GM18517 (cell line): ENCODE results near the gene CNDP2.

ENCODE experiments used
- ATAC-seq: cut with Tn5 transposase; IDR thresholded peaks from one replicate; pipeline ENCODE4 v1.9.1; 2021; ENCODE audit warnings: mild to moderate bottlenecking, moderate library complexity; ENCODE audit not compliant: unreplicated experiment

The CNDP2 gene

DNA sequence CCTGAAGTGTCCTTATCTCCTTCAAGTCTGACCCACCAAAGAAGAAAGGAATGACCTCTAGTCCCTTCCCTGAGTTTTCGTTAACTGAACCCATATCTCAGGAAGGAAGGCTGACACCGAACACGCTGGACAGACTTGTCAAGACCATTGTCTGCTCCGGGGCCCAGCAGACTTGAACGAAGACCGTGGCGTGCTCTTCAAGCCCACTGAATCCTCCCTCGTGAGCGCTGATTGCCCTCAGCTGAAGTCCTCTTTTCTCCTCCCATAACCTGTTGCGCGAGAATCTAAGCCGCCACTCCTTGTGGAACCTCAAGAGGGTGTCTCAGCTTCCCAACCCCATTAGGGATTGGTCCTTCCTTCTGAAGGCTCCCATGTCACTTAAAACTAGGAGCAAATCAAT is 37.5 kb downstream of the CNDP2 start:
- no peak for ATAC-seq

DNA sequence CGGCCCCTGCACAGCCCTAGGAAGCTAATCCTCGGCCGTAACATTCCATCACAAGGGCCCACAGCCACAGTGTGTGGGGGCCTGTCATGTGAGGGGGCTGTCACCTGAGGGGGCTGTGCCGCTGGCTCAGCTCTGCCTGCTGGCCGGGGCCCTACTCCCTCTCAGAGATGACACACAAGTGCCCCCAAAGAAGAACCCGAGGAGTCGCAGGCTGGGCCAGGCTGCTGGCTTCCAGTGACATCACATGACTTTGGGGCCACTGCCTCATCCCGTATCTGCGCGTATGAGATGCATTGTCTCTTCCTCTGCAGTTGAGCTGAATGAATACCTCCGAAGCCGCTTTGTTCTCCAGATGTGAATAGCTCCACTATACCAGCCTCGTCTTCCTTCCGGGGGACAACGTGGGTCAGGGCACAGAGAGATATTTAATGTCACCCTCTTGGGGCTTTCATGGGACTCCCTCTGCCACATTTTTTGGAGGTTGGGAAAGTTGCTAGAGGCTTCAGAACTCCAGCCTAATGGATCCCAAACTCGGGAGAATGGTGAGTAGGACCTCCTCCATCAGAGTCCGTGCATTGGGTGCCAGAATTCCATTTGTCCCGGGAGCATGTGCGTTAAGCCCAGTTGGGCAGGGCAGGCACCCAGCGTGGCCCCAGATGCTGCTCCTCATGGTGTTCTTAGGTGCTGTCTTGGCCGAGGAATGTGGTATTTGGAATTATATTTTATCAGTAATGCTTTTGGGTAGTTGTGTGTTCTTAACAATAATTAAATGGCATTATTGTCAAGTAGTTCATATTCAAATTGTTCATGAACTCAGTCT is 38.2 kb downstream of the CNDP2 start, which contains the start of gene CNDP1:
CNDP1 (plus strand) TSS at position 351 of the 820 bp plus-strand sequence; CDS start at position 519, 168 bp downstream.
- no peak for ATAC-seq

DNA sequence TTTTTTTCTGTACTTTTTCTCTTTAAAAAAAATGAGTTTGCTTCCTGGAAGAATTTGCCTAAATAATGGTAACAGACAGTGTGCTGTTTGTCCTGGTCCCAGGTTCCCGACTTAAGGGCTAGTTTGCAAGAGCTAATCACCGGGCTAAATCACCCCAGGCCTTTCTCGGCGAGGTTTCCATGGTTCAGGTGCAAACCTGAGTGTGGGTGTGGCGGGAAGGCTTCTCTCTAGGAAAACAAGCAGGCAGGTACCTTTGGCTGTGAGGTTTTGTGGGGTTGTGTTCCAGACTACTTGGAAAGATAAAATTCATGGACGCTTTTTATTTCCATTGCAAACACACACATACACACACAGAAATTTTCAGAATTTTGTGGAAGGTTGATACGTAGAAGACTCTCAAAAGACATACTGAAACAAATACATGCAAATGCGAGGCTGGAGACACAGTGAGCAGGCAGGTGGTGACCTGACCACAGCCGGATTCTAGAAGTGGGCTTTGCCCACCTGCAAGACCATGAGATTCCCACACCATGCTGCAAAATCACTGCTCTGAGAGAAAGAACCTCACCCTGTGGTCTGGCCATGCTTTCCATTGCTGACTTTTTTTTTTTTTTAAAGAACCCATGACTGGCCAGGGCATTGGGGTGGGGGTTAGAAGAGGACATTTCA is 39.0 kb downstream of the CNDP2 start:
- ATAC-seq: no peak

DNA sequence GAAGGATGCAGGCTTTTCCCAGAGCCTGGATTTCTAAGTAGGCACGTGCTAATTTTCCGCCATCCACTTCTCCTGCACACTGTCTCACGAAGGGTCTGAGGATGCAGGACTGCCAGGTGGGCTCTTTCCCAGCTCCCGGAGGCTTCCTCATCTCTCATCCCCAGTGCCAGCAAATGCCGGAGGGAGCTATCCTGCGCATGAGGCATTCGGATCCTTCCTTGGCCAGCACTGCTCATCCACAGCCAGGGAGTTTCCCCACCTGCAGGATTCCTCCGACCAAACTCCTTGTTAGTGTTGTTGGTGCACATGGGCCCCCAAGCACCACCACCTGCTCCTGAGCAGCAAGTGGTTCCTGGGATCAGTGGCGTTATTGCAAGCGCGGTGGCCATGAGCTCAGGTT is 43.1 kb downstream of the CNDP2 start:
- ATAC-seq: no peak

DNA sequence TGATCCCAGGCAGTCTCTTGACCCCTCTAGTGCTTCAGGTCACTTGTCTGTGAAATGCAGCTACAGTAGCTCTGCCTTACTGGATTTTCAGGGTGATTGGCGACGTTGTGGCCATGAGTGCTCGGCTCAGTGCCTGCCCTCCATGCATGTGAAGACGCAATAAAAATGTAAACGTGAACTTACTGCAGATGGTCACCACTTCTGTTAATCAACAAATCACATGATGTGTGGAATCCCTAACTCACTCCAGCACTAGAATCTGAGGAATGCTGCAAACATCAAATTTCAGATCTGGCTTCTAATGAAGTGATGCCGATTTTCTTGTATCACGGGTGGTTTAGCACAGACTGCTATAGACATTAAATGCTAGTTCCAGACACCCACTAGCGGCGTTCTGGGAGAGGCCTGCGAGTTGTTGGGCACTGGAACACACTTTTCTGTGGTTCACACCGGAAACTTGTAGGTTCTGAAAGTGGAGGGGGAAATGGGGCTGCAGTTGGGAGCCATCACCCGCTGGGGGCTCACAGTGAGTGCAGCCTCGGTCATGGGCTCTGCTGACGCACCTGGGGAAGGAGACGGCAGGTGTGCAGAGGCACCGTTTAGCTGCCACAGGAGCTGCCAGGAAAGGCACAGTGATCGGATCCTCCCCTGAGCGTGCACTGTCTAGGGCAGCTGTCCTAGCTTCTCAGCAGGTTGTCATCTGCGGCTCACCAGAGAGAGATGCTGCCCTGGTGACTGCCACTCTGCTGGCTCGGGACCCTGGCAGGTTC is 44.7 kb downstream of the CNDP2 start:
- no peak for ATAC-seq

DNA sequence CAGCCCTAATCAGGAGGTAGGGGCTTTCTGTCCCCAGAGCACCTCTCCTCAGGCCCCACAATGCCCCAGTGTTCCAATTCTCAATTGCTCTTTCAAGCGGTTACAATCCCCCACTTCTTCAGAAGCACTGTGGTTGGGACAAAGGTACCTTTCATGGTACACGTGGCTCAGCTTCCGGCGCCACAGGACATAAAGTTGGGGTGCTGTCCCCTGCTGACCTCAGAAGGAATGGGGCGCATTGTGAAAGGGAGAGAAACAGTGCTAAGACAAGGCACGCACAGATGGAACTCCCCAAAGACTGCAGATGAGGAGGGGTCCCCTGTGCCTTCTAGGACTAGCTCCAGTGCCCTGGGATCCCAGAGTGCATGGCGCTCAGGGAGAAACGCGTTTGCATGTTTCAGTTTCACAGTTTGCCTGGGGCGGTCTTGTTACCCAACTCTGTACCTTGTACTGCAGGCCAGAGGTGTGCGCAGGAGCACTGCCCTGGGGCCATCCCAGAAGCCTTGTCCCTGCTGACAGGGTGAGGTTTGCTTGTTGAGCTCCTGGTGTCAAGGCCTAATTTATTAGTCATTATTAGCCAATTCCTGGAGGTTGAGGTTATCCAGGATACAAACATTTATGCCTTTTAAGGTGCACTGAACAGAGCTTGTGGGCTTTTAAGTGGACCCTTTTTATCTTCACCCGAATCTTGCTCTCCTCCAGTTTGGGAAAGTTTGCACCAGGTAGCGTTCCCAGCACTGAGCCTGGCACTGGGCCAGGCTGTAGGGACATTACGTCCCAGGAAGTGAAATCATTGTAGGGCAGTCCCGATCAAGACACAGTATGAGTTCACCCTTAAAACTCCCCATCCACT is 45.8 kb downstream of the CNDP2 start:
- ATAC-seq: no peak

DNA sequence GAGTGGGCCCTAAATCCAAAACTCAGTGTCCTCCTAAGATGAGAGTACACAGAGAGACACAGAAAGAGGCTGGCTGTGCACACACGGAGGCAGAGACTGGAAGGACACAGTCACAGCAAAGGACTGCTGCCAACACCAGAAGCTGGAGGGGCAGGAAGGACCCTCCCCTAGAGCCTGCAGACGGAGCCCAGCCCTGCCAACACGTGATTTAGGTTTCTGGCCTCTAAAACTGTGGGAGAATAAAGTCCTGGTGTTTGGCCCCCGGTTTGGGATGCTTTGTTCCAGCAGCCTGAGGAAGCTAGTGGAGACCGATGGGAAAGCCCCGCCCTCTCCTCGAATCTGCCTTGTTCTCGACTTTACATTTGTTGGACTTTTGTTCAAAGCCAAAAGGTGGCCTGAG is 48.7 kb downstream of the CNDP2 start:
- no peak for ATAC-seq

DNA sequence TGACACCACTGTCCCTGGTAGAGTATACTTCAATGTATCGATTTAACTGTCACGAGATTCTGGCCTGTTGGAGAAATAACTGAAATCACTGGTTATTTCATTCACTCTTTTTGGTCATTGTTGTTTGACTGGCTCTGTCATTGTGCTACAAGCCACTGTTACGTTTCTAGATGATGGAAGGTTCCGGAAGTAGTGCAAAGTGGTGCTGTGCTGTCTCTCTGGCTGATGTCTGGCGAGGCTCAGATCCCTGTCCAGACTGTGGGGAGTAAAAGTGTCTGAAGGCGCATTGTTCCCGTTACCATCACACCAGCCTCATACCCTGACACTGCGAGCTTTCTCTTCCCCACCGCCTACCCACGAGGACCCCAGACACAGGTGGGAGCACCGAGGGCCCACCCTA is 49.8 kb downstream of the CNDP2 start:
- no peak for ATAC-seq

DNA sequence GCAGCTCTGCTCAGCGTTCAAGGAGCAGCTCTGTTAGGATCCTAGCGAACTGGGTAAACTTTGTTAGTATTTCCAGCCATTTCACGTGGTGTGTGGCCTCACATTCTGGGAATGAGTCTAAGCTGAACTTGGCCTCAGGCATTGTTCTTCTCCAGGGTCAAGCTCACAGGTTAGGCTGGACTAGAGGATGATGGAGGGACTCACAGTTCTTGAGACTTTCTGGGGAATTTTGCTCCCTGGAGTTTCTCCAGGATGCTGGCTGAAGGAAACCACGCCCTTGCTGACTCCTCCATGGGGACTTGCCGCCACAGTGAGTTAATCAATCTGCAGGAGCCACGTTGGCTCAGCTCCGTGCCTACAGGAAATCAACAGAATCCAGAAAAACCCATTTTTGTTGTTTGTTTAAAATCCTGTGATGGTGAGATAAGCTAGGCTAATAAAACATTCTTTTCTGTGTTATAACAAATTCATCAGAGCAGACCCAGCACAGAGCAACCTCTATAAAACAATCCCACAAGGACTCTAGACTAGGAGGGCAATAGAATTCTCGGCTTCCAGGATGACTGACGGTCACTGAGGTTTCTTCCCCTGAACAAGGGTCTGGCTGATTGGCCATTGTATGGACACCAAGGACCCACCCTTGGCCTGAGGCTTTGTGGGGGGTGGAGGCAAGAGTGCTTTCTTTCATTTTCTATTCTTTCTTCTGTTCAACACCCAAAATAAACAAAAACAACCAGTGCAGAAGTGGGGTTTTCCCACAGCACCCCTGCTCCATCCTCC is 50.8 kb downstream of the CNDP2 start:
- no peak for ATAC-seq

DNA sequence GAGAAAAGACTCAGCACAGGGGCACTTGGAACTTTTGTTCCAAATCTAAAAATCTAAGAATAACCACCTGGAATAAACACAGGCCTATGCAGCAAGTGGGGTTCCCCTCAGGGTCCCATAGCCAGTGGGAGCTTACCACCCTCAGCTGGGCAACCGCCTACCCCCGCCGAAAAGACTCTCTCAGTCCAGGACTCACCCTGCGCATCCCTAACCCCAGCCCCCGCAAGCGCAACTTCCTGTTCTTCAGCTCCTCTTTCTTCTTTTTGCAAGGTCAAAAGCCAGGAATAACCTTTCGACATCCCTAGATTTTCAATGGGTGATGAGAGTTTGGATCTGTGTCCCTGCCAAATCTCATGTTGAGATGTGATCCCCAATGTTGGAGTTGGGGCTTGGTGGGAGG is 51.7 kb downstream of the CNDP2 start:
- no peak for ATAC-seq

DNA sequence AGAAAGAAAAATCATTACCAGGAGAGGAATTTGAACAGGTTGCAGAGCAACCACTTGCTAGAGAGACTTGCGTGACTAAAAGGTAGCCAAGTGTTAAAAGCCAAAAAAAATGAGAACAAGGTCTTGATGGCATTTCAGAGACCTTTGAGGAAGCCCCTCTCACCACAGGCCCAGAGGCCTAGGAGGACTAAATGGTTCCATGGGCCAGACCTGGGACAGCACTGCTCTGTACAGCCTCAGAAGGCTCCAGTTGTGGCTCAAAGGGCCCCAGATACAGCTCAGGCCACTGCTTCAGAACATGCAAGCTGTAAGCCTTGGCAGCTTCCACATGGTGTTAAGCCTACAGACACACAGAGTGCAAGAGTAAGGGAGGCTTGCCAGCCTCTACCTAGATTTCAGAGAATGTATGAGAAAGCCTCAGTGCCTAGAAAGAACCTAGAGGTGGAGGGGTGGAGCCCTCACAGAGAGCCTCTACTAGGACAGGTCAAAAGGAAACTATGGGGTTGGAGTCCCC is 53.5 kb downstream of the CNDP2 start:
- ATAC-seq: no peak

DNA sequence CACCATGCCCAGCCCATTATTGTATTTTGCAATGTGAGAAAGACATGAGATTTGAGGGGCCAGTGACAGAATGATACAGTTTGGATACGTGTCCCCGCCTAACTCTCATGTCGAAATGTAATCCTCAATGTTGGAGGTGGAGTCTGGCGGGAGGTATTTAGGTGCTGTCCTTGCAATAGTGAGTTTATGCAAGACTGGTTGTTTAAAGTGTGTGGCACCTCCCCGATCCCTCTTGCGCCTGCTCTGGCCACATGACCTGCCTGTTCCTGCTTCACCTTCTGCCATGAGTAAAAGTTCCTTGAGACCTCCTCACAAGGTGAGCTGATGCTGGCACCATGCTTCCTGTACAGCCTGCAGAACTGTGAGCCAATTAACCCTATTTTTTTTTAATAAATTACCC is 54.7 kb downstream of the CNDP2 start:
- no peak for ATAC-seq

DNA sequence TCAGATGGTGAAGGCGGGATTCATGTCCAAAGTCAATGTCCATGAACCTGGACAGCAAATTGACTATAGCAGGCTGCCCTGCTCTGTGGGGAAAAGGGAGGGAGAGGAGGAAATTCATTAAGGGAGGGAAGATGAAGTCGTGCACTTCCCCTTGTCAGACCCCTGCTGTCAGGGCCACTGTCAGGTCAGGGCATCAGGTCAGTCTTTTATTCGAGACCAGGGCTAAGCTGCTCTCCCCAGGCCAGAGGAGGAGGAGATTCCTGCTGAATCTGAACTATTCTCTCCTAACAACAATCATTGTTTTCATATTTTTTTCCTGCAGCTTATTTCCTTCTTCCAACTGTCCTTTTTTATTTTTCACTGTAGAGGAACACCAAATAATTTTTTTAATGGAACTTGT is 55.3 kb downstream of the CNDP2 start:
- ATAC-seq: no peak

DNA sequence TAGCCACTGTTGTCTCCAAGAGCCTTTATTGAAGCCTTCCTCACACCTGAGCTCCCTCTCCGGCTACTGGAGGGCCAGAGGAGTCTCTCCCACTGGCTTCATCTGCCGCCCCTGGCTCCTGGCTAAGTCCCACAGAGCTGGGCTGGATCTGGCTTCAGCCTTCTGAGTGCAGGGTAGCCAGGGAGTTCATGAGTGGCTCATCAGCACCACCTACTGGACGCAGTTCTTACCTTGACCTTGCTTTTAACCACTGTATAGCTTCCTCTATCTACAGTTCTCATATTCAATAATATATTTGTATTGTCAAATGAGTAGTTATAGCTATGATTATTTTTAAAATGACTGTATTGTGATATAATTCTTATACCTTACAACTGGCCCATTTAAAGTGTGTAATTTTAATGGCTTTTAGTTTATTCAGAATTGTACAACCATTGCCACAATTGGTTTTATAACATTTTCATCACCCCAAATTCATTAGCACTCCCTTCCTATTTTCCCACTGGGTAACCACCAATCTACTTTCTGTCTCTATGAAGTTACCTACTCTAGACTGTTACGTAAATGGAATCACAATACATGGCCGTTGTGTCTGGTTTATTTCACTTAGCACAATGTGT is 55.9 kb downstream of the CNDP2 start:
- ATAC-seq: peak; percentile 100

DNA sequence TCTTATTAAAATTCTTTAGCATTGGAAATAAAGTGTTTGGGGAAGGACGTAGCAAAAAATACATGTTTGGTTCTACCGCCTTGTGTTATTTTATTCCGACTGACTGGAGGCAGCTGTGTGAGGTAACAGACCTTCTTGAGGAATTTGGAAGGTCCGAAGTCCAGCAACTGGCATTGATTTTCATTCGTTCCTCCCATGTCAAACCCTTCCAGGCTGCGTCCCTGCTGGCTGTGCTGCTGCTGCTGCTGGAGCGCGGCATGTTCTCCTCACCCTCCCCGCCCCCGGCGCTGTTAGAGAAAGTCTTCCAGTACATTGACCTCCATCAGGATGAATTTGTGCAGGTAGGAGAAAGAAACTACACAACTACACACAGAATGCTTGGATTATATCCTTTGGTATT is 60.0 kb downstream of the CNDP2 start:
- no peak for ATAC-seq

DNA sequence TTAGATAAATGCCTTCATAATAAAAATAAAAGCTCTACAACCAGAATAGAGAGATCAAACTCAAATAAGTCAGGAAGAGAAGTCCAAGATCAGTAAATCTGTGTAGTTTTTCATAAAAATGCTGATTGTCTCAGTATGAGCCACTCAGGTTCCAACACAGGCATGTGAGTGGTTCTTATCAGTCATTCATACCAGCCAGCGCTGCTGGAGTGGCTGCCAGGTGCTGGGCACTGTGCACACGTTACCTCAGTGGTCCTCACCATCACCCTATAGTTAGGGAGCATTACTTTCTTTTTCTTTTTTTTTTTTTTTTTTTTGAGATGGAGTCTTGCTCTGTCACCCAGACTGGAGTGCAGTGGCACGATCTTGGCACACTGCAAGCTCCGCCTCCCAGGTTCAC is 61.9 kb downstream of the CNDP2 start:
- no peak for ATAC-seq

DNA sequence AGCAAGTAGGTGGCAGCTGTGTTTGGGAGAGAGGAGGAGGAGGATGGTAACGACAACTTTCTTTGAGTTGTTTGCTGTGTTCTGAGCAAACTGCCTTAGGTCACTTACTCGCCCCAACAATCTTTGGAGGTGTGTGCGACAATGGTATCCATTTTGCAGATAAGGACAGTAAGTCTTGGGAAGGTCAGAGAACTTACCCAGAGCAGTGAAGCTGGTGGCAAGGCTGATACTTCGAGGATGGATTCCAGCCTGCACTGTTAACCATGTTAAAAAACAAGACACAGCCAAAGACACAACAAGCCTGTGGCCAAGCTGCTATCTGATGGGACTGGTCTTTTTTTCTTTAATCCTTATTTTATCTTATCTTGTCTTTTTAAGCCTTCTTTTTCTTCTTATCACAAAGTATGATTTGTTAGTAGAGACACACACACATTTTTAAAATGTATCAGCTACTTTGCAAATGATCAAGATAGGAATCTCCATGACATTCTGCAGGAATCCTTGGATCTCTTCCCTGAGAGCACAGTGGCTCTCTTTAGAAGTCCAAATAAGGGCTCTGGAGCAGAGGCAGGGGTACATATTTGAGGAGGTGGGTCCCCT is 66.1 kb downstream of the CNDP2 start:
- ATAC-seq: no peak

DNA sequence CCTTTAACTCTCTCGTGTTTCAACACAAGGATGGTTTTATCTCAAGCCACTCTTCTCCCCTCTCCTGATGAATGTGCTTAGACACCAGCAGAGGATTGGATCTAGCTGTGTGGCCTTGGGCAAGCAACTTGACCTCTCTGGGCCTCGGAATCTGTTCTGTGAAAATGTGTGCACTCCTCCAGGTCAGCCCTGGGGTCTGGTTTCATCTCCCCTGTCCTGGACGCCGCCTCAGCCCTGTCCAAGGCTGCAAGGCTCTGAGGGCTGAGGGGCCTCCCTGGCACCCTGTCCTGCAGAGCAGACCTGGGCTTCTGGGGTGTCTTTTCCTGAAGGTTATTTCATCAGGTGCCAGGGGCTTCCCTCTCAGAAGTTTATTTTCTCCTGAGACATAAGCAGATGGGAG is 66.6 kb downstream of the CNDP2 start:
- no peak for ATAC-seq

DNA sequence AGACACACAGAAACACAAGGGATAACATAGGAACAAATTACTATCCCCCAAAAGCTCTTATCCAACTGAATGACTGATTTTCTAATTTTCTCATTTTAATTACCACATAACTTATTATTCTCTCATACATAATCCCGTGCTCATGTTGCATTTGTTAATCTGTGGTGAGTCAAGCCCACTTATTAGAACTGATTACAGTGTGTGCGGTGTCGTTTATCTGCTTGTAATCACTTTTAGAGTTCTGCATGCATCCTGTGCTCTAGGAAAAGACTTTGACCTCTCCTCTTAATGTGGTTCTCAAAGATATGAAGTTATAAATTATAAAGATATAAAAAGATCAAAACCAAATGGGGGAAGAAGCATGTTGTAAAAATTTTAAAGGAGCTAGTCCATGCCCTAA is 67.8 kb downstream of the CNDP2 start:
- ATAC-seq: no peak
